ENCODE measurements around the gene TTC39B. TPM values are rescaled to one million over a fixed set of nuclear protein-coding genes. Genes with fewer than 3 reads are reported as not detected.

The TTC39B gene
- total and polyA plus RNA-seq, 2 donors (not counting 3 experiments of a cell fraction or from before 2014, with no cell fraction given) = 1.0 to 5.4 TPM

DNA sequence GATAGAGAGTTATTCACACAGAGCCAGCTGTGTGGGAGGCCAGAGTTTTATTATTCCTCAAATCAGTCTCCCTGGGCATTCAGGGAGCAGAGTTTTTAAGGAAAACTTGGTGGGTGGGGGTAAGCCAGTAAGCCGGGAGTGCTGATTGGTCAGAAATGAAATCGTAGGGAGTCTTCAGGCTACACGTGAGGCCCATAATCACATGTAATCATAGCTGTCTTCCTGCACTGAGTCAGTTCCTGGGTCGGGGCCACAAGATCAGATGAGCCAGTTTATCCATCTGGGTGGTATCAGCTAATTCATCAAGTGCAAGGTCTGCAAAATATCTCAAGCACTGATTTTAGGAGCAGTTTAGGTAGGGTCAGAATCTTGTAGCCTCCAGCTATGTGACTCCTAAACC lies 10.8 kb upstream of the TTC39B start:
- Histone ChIP-seq H3K9me1 (replicated peaks; ENCODE audit: control insufficient read depth, extremely low read depth, insufficient read depth, low read length) (no peaks in the 10 kb centered on the region), H3K27me3 (ENCODE audit: control insufficient read depth in 2 of 2, insufficient read depth in 2 of 2, low read length in 2 of 2) (no peaks in the 10 kb centered on the region), H3K36me3 (ENCODE audit: control insufficient read depth in 2 of 2, extremely low read depth in 1 of 2, insufficient read depth in 2 of 2, low read length in 2 of 2) (no peaks in the 10 kb centered on the region), H3K9ac (replicated peaks; ENCODE audit: extremely low read depth, insufficient read depth, low read length) (no peak overlapping the region), H2AFZ (ENCODE audit: low read depth, low read length) (no peak overlapping the region), H3K4me3 (replicated peaks in 1 of 3; ENCODE audit: insufficient read depth in 1 of 3, low read depth in 1 of 3, low read length in 3 of 3) (no peak overlapping the region), H4K20me1 (replicated peaks; ENCODE audit: control insufficient read depth, extremely low read depth, insufficient read depth, low read length) (no peaks in the 10 kb centered on the region), H3K79me2 (ENCODE audit: control insufficient read depth, insufficient read depth, low read length) (no peaks in the 10 kb centered on the region), H3K4me2 (ENCODE audit: insufficient read depth, low read length) (no peak overlapping the region), H3K9me3 (replicated peaks; ENCODE audit: control insufficient read depth, insufficient read depth, low read length) (no peaks in the 10 kb centered on the region), H3K4me1 (ENCODE audit: control insufficient read depth, extremely low read depth, insufficient read depth, low read length) (no peaks in the 10 kb centered on the region), H3K27ac (ENCODE audit: insufficient read depth, low read depth, low read length) (no peak overlapping the region)
- dilution Hi-C loops (cut with MboI; ENCODE audit: extremely low pct_ligation_motif_present, low sequenced_read_pairs) (no loop called here), intact Hi-C loops (cut with micrococcal nuclease) (no loop called here)
- TF ChIP-seq GATA2 (IDR thresholded peaks at IDR 0.05; ENCODE audit: insufficient read depth, insufficient read length, low read depth, low read length) = no peak
- TF ChIP-seq, protein P1, sequence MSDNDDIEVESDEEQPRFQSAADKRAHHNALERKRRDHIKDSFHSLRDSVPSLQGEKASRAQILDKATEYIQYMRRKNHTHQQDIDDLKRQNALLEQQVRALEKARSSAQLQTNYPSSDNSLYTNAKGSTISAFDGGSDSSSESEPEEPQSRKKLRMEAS (IDR thresholded peaks at IDR 0.05; ENCODE audit: insufficient read depth, insufficient read length) = no peak
- TF ChIP-seq POLR2A (IDR thresholded peaks at IDR 0.05; ENCODE audit: low read depth, low read length) = no peak
- TF ChIP-seq, protein P2, sequence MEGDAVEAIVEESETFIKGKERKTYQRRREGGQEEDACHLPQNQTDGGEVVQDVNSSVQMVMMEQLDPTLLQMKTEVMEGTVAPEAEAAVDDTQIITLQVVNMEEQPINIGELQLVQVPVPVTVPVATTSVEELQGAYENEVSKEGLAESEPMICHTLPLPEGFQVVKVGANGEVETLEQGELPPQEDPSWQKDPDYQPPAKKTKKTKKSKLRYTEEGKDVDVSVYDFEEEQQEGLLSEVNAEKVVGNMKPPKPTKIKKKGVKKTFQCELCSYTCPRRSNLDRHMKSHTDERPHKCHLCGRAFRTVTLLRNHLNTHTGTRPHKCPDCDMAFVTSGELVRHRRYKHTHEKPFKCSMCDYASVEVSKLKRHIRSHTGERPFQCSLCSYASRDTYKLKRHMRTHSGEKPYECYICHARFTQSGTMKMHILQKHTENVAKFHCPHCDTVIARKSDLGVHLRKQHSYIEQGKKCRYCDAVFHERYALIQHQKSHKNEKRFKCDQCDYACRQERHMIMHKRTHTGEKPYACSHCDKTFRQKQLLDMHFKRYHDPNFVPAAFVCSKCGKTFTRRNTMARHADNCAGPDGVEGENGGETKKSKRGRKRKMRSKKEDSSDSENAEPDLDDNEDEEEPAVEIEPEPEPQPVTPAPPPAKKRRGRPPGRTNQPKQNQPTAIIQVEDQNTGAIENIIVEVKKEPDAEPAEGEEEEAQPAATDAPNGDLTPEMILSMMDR (IDR thresholded peaks at IDR 0.05; ENCODE audit: extremely low read depth in 1 of 2, insufficient read depth in 1 of 2, low read depth in 1 of 2, low read length in 2 of 2) = no peak
- no peak for TF ChIP-seq EZH2 (IDR thresholded peaks at IDR 0.05; ENCODE audit: borderline replicate concordance, low read depth, low read length, severe bottlenecking)
- no TSS peak for BruUV-seq (replicated peaks)
- ChIA-PET POLR2A (no interaction called here), CTCF (interaction anchor here (0.7 to 1.0 kb wide), 2 partner anchors 12 to 16 kb away, joined by 3 read pairs; no protein-coding TSS in a partner anchor)
- FAIRE-seq (no peak), DNase-seq (ENCODE audit: low read depth, low spot score) (no peak)

DNA sequence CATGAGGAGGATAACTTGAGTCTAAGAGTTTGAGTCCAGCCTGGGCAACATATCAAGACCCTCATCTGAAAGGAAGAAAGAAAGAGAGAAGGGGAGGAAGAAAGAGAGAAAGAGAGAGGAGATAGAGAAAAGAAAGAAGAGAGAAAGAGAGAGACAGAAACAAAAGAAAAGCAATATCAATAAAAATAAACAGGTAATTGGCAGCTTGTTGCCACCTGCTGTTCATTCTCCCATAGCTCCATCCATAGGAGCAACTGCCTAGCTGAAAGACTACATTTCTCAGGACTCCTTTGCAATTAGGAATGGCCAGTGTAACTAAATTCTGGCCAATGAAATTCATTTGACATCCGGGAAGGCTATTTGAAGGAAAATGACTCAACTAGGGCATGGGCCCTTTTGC lies 4.6 kb upstream of the TTC39B start:
- Histone ChIP-seq H3K9ac (replicated peaks; ENCODE audit: extremely low read depth, insufficient read depth, low read length) (no peak overlapping the region), H2AFZ (ENCODE audit: low read depth, low read length) (peak overlapping the region; percentile 16), H3K27ac (ENCODE audit: insufficient read depth, low read depth, low read length) (no peak overlapping the region), H3K4me1 (ENCODE audit: control insufficient read depth, extremely low read depth, insufficient read depth, low read length) (no peaks in the 10 kb centered on the region), H3K36me3 (ENCODE audit: control insufficient read depth in 2 of 2, extremely low read depth in 1 of 2, insufficient read depth in 2 of 2, low read length in 2 of 2) (no peaks in the 10 kb centered on the region), H3K4me2 (ENCODE audit: insufficient read depth, low read length) (no peak overlapping the region), H4K20me1 (replicated peaks; ENCODE audit: control insufficient read depth, extremely low read depth, insufficient read depth, low read length) (no peaks in the 10 kb centered on the region), H3K4me3 (replicated peaks in 1 of 3; ENCODE audit: insufficient read depth in 1 of 3, low read depth in 1 of 3, low read length in 3 of 3) (no peak overlapping the region), H3K9me3 (replicated peaks; ENCODE audit: control insufficient read depth, insufficient read depth, low read length) (no peaks in the 10 kb centered on the region), H3K79me2 (ENCODE audit: control insufficient read depth, insufficient read depth, low read length) (no peaks in the 10 kb centered on the region), H3K9me1 (replicated peaks; ENCODE audit: control insufficient read depth, extremely low read depth, insufficient read depth, low read length) (no peaks in the 10 kb centered on the region), H3K27me3 (ENCODE audit: control insufficient read depth in 2 of 2, insufficient read depth in 2 of 2, low read length in 2 of 2) (no peaks in the 10 kb centered on the region)
- TF ChIP-seq JUN (IDR thresholded peaks at IDR 0.05; ENCODE audit: borderline replicate concordance, insufficient read depth, insufficient read length, low read depth) (no peak), FOS (IDR thresholded peaks at IDR 0.05; ENCODE audit: borderline replicate concordance, insufficient read depth, low read length) (peak; percentile 14)
- POLR2A ChIA-PET = no interaction called here
- CTCF ChIA-PET = interaction anchor here (0.6 to 0.9 kb wide), 2 partner anchors 10 to 99 kb away, joined by 3 to 4 read pairs; no protein-coding TSS in a partner anchor
- dilution Hi-C loops (cut with MboI; ENCODE audit: extremely low pct_ligation_motif_present, low sequenced_read_pairs) (no loop called here), intact Hi-C loops (cut with micrococcal nuclease) (no loop called here)
- DNase-seq (ENCODE audit: low read depth, low spot score) (peak; percentile 8), FAIRE-seq (no peak)
- BruUV-seq (replicated peaks) = no TSS peak

All from endothelial cell of umbilical vein (primary cell).